Ureter (tissue), 1 donor: ENCODE results near the gene CHD8. TPM values are rescaled to one million over a fixed set of nuclear protein-coding genes. Genes with fewer than 3 reads are reported as not detected.
"Not testable (repeated sequence)": the region's sequence is repeated elsewhere in the genome, so short reads cannot be mapped to it uniquely, and the experiment has no call there.

Experiments
- DNase-seq: peaks from one replicate; pipeline ENCODE4 v3.0.0-alpha.2; 2020; ENCODE audit warnings: low spot score
- total RNA-seq: library from RNA; stranded (reverse); gene quantifications from one replicate; pipeline ENCODE4 v1.2.4, GENCODE V29; 2023
- donor health status: DM: yes; HTN: yes; CAD: no.

CHD8 gene, protein sequence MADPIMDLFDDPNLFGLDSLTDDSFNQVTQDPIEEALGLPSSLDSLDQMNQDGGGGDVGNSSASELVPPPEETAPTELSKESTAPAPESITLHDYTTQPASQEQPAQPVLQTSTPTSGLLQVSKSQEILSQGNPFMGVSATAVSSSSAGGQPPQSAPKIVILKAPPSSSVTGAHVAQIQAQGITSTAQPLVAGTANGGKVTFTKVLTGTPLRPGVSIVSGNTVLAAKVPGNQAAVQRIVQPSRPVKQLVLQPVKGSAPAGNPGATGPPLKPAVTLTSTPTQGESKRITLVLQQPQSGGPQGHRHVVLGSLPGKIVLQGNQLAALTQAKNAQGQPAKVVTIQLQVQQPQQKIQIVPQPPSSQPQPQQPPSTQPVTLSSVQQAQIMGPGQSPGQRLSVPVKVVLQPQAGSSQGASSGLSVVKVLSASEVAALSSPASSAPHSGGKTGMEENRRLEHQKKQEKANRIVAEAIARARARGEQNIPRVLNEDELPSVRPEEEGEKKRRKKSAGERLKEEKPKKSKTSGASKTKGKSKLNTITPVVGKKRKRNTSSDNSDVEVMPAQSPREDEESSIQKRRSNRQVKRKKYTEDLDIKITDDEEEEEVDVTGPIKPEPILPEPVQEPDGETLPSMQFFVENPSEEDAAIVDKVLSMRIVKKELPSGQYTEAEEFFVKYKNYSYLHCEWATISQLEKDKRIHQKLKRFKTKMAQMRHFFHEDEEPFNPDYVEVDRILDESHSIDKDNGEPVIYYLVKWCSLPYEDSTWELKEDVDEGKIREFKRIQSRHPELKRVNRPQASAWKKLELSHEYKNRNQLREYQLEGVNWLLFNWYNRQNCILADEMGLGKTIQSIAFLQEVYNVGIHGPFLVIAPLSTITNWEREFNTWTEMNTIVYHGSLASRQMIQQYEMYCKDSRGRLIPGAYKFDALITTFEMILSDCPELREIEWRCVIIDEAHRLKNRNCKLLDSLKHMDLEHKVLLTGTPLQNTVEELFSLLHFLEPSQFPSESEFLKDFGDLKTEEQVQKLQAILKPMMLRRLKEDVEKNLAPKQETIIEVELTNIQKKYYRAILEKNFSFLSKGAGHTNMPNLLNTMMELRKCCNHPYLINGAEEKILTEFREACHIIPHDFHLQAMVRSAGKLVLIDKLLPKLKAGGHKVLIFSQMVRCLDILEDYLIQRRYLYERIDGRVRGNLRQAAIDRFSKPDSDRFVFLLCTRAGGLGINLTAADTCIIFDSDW (N-terminal part only)
- total RNA-seq, result 116 TPM

DNA sequence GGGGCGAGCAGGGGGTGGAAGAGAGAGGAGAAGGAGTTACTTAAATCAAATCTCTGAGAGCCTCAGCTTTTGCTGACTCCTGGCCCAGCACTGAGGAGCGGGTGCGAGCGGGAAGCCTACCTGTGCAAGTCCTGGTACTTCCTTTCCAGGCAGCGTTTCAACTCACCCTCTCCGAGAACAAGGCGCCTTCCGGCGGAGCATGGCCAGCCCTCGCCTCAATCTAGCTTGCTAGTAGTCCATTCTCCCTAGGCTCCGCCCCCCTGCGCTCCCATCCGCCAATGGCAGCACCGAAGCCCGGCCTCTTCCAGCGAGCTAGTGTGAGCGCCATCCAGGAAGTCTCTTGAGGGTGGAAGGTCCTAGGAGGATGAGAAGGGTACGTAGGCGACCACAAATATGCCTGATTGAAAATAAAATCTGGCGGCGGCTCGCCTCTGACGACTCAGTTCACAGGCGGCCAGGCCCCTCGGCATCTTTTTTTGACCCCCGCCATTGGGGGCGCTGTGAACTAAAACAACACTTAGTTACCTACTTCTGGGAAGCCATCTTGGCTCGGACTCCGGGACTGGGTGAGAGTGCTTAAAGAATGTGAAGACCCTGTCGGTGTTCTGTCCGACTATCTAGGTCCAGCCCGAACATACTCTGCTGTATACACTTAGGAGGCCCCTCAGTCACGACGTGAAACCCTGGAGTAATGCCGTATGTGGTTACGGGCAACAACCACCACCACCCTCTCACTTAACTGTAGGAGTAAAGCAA lies at the start of gene CHD8:
TSS of gene CHD8 (minus strand) at position 212 of the 756 bp plus-strand sequence. CDS start 24,480 bp downstream, outside the sequence.
- peak; percentile 99 for DNase-seq

DNA sequence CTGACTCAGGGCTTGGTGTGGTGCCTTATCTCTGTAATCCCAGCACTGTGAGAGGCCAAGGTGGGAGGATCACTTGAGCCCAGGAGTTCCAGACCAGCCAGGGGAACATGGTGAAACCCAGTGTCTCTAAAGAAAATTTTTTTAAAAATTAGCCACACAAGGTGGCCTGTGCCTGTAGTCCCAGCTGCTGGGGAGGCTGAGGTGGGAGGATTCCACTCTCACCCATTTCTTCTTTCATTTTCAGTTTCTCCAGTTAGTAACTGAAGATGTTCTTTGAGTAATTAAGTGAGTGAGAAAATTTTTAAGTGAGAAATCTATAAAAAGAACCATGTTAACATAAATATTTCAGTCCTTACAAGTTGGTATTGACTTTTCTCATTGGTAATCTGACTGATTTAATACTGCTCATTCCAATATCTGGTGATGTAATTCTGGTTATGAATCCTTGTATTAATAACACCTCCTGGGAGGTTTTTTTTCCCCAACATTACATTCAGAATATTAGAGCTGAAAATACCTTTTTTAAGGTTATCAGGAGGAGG lies 49.2 kb upstream of the CHD8 start:
- no peak for DNase-seq

DNA sequence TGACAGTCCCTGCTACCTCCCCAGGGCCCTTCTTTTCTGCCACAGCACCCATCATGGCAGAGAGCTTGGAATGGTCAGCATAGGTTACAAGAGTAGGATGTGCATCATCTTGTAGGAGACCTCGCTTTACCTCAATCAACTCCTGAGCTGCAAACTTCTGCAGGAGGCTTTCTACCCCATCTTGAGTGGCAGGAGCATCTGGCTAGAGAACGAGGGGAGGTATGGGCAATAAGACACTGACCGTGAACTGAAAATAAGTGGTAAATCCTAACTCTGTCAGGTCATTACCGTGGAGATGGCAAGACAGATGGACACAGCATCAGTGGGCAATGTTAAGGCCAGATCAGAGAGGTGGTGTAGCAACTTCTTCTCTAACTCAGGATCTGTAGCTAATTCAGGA lies 47.5 kb upstream of the CHD8 start:
- no peak for DNase-seq

DNA sequence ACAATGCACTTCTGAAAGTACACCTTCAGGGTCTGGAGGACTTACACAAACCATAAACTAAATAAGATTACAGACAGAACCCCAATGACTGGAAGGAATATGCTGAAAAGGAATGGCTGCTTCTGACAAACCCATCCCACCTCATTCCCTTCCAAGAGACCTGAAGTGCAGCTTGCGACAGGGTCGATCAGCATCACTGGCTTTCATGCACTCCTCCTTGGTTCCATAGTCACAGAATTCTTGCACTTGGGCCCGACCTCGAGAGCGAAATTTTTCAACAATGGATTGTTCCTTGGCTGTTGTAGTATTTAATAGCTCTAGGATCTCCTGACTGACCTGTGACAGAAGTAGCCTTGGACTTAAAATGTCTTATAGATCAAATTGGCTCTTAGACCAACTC lies 45.6 kb upstream of the CHD8 start:
- no peak for DNase-seq

DNA sequence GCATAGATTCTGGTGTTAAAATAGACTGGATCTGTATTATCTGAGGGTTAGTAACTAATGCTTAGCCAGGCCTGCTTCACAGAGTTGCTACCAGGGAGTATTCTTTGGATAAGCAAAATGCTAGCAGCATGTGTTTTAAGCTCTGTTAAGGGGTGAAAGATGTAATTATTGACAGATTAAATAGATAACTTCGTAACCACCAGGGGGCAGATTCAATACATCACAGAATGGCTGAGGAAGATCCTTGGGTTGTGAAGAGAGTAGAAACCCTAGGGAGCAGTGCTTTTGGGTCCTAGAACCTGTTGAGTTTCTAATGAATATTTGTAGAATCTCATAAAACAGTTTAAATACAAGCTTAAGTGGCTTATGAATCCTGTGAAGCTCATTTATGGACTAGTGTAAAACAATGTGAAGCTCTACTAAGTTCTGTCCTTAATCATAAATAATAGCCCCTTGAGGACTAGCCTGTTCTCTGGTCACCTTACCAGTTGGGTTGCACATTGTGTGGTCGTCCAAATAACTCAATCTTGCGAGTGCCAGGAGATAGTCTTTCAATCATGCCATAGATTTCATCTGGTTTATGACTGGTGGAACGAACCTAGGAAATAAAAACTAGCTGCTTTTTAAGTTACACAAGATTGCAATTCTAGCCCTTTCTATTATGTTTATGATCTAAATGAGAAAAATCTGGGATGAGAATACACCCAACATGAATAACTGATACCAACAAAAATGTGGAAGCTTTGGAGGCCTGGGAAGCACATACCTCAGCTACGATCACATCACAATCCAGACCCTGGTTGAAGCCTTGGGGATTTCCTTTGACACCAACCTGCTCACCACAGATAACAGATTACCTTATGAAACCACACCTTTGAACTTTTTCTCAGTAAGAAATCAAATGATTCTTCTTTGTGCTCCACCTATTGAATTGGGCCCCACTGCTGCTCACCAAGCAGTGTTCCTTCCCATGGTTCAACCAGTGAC lies 42.9 kb upstream of the CHD8 start:
- DNase-seq, result no peak

DNA sequence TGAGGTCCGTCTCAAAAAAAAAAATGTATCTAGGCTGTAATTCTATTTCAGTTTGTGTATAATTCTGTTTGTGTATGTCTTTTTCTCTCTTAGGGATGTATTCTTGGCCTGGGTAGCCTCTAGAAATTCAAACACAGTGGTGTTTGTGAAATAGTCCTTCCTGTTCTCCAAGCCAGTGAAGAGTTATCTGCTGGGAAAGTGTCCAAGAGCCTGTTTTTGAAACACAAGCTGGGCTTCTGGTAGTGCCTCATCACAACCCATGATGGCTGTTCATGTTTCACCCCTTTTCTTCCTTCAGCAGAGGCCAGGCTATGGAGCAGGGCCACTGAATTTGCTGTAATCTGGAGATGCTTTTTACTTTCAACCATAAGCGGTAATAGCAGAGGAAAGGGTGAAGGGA lies 40.5 kb upstream of the CHD8 start:
- DNase-seq, result no peak

DNA sequence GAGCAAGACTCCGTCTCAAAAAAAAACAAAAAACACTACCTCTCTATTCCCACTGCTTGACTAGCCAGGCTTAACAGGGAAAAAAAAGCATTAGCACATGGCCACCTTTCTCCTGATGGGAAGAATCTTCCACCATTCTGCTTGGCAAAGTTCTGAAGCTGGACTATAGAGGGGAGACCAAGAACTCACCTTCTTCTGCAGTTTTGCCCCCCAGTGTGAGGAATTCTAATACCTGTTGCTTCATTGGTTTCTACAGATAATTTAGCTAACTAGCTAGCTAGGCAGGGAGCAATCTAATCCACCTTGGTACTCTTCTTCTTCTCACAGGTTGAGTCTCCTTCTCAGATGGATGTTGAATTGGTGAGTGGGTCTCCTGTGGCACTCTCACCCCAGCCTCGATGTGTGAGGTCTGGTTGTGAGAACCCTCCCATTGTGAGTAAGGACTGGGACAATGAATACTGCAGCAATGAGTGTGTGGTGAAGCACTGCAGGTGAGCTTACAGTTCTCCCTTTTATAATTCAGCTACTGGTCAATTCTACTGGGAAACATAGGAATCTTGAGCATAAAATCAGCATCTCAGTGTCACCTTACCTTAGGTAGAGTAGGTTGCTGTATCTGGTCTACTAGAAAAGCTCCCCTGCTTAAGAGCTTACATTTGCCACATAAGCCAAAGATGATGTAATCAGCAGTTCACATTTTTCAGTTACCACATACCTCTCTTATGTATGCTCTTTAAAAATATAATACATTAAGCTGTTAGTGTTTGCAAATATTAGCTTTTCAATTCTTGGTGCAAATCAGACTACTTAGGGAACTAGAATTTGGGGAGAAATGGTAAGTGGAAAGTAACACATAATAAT lies 39.2 kb upstream of the CHD8 start:
- DNase-seq, result no peak

DNA sequence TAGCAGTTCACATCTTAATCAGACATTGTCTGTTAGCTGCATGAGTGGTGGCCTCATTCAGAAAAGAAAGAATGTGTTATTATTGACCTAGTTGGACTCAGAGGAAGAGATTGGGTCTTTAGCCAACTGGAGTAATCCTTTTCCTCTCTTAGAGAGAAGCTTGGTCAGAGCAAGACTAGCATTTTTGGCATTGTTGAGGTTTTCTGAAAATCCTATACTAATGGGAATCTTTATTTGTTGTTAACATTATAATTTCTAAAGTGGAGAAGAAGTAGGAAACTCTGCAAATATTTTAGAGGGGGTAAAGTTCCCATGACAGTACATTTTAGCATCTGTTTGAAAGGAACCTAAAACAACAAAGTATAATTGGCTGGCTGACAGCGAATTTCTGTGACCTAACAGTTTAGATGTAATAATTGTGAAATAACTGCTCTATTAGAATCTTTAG lies 30.7 kb upstream of the CHD8 start:
- no peak for DNase-seq

DNA sequence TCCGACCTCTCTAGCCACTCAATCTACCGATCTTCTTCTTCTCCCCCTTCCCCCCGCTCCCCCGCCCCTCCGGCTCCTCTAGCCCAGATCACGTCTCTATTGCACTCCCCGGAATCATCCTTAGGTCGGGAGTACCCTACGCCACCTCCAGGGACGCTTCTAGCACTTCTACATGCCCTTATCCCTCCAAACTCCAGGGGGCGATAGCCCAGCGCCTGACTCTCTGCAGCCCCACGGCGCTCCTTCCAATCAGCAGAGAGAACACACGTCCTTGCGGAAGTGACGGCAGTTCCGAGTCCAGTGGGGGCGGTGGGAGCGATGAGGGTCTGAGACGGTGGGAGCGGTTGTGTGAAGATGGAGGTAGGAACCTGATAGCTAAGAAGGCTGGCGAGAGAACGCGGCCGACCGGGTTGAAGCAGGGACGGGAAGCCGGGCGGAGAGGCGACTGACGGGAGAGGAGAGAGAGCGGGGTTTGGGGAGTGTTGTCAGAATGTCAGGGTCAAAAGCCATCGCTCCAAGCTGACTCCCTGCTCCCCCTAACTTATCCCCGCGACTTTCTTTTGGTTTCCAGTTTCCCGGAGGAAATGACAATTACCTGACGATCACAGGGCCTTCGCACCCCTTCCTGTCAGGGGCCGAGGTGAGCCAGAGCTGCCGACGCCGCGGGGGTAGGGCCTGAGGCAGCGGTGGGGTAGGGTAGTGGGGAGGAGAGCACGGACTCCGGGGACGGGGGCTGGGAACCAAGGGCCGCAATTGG lies 21.2 kb upstream of the CHD8 start, which contains the start of the genes RAB2B and TOX4:
TSS of gene RAB2B (minus strand) at position 35 of the 757 bp plus-strand sequence. CDS start 87 bp downstream, outside the sequence.
TSS of gene TOX4 (plus strand) at position 271 of the 757 bp plus-strand sequence. CDS start at position 355, 84 bp downstream.
- peak; percentile 97 for DNase-seq

DNA sequence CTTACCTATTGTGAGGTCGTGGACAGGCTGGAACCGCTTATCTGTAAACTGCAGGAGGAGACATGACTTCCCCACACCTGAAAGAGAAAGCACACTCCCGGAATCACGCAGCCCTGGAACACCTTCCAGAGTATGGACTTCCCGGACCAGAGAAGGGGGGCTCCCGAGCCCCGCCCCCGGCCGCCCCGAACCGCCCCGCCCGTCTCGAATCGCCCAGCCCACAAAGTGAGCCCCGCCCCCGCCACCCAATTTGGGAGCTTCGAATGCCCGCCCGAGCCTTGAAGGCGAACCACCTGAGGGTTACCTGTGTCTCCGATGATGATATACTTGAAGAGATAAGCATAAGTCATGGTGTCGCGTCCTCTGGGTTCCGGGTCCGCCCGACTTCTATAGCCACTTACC lies 20.6 kb upstream of the CHD8 start:
- peak; percentile 89 for DNase-seq

DNA sequence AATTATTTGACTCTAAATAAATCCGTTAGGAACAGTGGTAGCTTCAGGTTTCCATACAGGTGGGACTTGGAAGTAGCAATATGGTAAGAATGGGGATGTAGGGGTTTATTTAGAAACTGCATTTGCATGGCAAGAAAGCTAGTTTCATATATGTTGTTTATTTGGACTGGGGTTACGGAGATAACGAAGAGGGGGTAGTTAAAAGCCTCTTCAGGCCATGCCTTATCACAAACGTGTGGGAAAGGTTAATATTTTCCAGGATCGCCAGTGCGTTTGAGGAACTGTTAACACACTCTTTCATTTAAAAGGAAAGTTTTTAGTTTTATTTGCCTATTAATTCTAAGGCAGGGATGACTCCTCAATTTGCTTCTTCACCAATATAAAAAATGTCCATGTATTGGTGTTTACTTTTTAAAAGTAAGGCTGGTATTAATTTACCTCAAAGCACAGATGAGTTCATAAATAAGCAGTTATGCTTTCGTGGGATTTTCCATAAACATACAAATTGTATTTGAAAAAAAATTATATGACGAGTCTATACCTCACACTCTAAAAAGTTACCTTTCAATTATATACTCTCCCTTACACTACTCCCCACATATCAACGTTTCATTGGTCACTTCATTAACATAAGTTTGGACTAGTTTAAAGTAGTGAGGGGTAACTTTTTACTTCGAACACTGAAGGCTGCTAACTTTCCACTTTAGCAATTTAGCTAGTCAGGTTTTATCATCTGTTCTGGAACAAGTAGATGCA lies 20.0 kb upstream of the CHD8 start:
- DNase-seq, result no peak

DNA sequence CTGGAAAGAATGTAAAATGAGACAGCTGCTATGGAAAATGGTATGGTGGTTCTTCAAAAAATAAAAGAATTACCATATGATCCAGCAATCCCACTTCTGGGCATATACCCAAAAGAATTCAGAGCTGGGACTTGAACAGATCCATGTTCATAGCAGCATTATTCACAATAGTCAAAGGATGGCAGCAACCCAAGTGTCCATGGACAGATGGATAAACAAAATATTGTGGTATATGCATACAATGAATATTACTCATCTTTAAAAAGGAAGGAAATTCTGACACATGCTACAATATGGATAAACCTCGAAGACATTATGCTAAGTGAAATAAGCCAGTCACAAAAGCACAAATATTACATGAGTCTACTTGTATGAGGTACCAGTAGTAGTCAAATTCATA lies 11.7 kb upstream of the CHD8 start:
- no peak for DNase-seq

DNA sequence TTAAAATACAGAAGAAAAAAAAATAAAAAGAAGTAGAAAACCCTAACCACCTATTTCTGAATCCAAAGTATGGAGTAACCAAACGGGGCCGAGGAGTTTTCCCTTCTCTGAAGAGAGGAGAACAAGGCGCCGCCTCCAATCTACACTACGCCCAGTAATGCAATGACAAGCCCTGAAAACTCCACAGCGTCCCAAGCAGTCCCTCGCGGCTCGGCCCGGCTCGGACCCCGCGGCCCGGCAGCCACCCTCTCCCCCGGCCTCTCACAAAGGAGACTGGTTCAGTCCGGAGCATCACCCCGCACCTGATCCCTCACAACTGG lies 371 bp downstream of the CHD8 start:
- DNase-seq, result no peak

DNA sequence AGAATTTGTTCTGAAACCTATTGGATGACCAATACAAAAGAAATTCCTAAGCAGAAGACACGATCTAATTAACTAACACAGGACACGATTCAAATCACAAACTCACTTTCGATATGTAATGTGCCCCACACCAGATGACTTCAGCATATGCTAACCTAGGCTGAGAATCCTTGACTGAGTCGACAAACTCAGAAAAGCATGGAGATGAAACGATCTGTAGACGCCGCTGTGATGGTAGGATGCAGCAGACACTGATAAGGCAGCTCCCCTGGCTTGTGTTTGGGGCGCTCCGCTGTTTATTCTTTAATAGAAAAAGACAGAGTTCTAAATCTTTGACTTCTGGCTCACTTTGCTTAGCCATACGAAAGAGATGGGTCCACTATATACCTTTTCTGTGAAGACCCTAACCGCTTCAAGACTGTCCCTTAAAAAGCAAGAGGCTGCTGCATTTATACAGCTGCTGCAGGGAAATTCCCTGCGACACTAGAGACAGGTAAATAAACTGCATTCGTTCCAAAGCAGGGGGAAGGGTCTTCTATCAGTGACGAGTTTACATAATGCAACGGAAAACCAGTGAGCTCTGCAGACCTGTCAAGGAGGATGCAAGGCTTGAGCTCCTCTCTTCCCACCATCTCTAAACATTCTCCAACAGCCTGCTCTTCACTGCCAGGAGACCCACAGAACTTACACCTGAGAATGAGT lies 929 bp downstream of the CHD8 start:
- DNase-seq, result no peak

DNA sequence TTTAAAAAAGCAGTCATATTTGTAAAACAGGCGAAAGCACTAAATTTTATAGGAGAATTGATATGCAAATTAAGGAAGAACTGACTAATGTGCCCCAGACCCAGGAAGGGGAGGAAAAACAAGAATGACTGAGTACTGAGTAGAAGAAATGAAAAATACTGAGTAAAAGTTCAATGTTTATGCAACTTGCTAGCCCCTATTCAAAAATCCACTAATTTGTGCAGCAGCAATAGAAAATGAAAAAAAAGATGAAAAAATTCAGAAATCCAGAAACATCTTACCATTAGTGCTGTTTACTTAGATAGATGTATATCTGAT lies 6.1 kb downstream of the CHD8 start:
- DNase-seq, result no peak

DNA sequence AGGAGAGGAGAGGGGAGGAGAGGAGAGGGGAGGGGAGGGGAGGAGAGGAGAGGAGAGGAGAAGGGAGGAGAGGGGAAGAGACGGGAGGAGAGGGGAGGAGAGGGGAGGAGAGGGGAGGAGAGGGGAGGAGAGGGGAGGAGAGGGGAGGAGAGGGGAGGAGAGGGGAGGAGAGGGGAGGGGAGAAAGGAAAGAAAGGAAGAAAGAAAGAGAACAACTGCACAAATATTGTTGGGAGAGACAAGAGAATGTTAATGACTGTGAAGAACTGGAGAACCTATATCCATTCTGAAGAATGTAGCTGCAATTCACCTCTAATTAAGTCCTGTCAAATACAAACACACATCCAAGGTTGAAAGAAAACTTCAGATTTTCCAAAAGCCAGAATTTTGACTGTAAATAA lies 13.3 kb downstream of the CHD8 start:
- DNase-seq, result not testable (repeated sequence)

DNA sequence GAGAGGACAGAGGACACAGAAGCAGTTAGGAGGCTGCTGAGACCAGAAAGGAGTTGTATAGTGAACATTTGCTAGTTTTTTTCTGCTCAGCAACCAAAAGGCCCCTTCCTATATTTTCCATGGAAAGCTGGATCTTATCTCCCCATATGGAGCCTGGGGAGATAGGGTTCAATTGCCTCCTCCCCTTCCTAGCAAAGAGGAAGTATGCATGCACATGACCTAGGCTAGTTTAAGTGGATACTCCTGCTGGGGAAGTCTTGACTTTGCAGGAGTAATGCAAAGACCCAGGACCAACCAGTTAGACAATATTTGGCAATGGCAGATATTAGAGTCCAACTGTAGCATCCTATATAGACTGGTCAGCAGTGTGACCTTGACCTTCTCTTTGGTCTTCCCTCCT lies 15.1 kb downstream of the CHD8 start:
- DNase-seq, result no peak
